ENCODE results near the gene ZNF555.
"Not testable (repeated sequence)": the region's sequence is repeated elsewhere in the genome, so short reads cannot be mapped to it uniquely, and the experiment has no call there.

Gene ZNF555

DNA sequence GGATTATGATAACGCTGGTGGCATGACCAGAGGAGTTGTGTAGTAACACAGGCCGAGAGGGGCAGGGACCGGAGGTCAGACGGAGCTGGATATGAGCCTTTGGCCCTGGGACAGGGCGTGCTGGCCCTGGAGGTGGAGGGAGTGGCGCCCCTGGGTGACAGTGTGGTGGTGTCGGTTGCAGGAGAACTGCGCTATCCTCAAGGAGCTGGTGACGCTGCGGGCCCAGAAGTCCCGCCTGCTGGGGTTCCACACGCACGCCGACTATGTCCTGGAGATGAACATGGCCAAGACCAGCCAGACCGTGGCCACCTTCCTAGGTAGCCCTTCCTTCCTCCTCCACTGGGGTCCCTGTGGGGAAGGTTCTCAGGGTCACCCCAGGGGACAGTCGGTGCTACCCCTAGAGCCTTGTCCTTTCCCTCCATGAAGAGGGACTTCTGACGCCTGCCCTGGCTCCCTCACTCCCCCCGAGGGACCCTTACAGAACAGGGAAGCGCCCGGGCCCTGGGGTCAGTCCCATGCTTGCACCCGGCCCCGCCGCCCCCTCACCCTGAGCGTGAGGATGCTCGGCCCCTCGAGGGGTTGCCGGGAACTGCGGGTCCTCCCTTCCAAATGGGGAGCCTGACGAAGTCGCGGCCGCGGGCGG lies 34.4 kb upstream of the ZNF555 start:
- in situ Hi-C loops (cut with MboI; ENCODE audit: low sequenced_read_pairs), result no loop called here

DNA sequence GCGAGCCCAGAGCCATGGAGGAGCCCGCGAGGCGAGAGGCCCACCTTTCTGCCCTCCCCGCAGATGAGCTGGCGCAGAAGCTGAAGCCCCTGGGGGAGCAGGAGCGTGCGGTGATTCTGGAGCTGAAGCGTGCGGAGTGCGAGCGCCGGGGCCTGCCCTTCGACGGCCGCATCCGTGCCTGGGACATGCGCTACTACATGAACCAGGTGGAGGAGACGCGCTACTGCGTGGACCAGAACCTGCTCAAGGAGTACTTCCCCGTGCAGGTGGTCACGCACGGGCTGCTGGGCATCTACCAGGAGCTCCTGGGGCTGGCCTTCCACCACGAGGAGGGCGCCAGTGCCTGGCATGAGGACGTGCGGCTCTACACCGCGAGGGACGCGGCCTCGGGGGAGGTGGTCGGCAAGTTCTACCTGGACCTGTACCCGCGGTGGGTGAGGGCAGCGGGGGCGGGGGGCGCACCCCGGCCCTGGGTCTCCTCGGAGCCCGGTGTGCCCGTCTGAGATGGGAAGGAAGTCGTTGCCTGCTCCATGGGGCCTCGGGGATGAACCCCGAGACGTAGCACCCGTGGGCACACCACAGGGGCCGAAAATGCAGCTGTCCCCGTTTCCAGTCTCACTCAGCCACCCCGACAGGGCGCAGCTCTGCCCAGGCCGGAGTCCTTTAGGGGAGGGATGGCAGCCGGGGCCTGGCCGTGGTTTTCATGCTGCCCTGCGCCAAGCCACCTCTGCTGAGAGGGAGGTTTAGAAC lies 33.7 kb upstream of the ZNF555 start:
- in situ Hi-C loops (cut with MboI; ENCODE audit: low sequenced_read_pairs), result no loop called here

DNA sequence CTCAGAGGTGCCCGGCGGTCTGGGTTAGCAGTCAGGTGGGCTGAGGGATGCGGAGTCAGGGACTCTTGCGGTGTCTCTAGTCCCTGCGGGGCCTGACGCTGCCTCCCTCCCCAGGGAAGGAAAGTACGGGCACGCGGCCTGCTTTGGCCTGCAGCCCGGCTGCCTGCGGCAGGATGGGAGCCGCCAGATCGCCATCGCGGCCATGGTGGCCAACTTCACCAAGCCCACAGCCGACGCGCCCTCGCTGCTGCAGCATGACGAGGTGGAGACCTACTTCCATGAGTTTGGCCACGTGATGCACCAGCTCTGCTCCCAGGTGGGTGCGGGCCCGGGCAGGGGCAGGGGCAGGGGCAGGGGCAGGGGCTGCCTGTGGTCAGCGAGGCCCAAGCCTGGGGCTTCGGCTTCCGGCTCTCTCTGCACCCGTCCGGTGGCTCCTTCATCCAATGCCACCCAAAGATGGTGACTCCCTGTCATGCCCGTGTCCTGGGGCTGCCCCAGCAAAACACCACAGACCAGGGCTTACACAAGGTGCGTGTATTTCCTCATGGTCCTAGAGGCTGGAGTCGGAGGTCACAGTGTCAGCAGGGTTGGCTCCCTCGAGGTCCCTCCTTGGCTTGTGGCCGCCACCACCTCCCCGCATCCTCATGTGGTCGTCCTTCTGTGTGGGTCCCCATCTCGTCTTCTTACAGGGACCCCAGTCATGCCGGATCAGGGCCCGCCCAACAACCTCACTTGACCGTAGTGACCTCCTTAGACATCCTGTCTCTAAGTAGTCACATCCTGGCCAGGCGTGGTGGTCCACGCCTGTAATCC lies 32.9 kb upstream of the ZNF555 start:
- in situ Hi-C loops (cut with MboI; ENCODE audit: low sequenced_read_pairs), result no loop called here

DNA sequence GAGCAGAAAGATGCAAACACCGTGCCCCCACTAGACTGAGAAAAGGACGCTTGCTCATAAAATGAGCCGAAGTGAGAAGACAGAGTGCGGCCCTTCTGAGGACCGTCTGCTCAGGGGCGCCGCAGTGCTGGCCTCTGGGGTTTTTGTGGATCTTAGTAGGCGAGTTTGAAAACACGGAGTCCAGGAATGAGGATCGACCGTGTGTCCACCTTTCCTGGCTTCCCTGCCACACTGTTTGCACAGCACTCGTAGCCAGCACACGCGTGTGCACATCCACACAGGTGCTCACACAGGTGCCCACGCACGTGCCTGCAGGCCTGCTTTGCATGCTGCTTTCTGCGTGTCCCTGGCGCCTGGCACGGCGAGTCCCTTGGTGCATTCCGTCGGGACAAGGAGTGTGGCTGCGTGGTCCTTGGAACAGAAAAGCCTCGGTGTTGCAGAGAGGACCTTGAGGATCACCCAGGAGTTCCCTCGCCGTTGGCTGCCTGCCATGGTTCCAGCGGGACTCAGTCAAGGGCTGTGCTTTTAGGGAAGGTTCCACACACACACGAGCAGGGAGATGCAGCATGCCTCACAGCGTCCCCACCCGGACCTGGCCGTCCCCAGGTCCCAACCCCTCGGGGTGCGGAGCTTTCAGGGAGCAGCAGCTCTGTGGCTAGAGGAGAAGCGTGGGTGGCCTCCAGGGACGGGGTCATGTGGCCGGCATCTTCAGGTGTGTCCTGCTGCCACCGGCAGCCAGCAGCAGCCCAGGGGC lies 31.7 kb upstream of the ZNF555 start:
- in situ Hi-C loops (cut with MboI; ENCODE audit: low sequenced_read_pairs), result no loop called here

DNA sequence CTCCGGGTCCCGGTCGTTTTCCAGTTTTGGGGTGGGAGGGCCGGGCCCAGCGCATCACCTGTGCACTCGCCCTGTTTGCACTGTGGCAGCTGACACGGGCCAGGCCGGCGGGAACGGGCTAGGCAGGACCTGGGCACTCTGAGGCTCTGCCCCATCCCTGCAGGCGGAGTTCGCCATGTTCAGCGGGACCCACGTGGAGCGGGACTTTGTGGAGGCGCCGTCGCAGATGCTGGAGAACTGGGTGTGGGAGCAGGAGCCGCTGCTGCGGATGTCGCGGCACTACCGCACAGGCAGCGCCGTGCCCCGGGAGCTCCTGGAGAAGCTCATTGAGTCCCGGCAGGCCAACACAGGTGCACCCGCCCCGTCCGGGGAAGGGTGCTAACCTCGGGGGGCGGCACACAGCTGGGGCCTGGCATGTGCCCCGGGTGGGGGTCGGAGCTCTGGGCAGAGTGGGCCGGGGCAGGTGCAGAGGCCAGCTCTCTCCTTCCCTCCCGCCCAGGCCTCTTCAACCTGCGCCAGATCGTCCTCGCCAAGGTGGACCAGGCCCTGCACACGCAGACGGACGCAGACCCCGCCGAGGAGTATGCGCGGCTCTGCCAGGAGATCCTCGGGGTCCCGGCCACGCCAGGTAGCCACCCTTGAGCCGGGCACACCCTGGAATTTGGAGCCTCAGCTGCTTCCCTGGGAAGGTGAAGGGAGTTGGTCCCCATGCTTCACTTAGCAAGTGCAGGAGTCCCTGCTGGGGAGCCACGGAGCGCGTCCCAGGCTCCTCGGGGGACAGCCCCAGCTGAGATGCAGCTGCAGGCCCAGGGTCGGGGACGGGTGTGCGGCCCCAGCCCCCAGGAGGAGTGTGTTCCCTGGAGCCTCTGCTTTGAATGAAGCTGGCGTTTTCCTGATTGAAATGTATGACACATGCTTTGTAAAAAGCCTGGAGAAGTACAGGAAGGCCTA lies 30.9 kb upstream of the ZNF555 start:
- in situ Hi-C loops (cut with MboI; ENCODE audit: low sequenced_read_pairs), result no loop called here

DNA sequence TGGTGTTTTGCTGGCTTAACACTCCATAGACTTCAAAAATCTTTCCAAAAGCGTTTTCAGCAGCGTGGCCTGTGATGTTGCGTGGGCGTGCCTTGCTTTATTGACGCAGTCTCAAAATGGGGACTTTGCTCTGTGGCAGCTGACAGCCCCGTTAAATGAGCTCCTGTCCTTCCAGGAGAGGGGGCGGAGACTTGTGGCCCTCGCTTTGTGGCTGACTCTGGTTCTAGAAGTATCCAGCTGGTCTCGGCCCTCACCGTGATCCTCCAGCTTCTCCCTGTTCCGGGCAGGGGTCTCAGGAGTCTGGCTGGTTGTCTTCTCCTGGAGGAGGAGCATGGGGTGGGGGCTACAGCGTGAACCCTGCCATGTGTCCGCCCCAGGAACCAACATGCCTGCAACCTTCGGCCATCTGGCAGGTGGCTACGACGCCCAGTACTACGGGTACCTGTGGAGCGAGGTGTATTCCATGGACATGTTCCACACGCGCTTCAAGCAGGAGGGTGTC lies 30.0 kb upstream of the ZNF555 start:
- in situ Hi-C loops (cut with MboI; ENCODE audit: low sequenced_read_pairs), result no loop called here

DNA sequence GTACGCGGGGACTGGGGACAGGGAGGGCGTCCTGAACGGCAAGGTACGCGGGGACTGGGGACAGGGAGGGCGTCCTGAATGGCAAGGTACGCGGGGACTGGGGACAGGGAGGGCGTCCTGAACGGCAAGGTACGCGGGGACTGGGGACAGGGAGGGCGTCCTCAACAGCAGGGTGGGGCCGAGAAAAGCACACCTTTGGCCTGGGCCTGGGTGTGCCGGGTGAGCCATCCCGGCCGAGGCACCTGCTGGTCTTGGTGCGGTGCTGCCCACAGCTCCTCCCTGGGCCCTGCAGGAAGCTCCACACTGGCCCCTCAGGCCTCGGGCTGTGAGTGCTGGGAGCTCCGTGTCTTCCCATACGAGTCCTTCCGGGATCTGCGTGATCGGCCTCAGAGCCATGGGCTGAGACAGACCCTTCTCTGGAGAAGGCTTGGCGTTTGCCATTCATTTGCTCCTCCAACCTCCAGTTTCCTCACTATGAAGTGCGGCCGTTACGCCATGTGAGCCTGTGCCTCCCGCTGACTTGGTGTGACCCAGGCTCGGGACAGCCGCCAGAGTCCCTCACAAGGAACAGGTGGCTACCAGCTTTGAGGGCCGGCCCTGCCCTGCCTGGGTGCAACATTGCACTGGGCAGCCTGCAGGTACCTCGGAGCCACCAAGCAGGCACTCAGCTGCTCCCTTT lies 29.4 kb upstream of the ZNF555 start:
- in situ Hi-C loops (cut with MboI; ENCODE audit: low sequenced_read_pairs), result no loop called here

DNA sequence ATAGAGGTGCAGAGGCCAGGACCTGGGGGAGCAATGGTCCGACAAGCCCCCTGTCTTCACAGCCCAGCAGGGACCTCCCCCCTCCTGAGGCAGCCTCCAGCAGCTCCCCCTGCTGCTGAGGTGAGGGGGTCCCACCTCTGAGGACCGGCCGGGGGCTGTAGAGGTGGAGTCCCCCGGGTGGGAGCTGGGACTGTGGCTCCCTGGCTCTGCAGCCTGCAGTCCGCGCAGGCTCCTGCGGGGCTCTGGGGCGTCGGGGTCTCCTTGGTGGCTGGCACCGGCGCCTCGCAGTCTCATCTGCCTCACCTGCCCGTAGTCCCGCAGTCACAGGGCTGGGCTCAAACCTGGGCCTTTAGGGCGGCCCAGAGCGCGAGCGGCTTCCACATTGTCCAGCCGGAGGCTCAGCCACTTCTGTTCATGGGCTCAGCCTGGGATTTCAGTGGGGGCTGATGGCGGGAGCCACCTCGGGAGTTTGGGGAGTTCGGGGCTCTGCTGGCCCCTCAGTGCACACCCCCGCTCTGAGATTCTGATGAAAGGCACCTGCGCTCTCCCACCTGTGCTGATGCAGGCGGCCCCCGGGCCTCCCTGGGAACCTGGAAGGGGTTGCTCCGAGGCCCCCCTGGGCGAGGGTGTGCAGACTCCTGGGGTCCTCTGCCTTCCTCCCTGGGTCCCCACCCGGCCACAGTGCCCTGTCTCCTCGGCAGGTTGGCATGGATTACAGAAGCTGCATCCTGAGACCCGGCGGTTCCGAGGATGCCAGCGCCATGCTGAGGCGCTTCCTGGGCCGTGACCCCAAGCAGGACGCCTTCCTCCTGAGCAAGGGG lies 28.7 kb upstream of the ZNF555 start:
- in situ Hi-C loops (cut with MboI; ENCODE audit: low sequenced_read_pairs), result no loop called here

DNA sequence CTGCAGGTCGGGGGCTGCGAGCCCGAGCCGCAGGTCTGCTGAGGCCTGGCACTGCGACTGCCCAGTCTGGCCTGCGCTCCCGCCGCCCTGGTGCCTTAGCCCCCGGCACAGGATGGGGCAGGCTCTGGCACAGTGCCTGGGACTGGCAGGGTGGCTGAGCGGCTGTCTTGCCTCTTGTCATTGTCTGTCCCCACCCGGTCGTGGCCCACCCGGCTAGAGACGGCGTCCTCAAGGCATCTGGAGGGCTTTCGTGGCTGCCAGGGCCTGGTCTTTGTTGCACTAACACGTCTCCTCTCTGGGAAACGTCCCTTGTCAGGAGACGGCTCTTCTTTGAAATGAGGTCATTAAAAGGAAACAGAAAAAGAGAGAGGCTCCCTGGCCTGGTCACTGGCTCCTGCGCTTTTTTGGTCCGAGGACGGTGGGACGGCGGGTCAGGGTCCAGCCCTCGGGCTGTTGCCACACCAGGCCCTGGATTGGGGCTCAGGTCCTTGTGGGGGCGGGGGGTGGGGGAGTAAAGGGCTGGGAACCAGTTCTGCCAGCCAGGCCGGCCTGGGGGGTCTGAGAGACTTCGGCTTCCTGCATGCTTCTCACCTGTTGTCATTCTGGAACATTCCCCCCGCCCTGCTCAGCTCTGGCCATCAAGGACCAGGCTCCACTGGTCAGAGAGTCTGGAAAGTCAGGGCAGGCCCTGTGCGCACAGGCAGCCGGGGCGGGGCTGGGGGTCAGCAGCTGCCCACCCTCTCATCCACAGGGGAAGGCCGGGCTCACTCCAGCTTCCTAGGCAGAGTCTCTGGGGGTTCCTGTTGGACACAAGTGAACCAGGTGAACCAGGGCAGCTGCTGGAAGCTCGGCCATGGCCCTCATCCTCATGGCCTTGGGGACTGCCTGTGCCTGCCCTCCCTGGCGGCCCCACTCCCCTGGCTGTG lies 27.8 kb upstream of the ZNF555 start:
- in situ Hi-C loops (cut with MboI; ENCODE audit: low sequenced_read_pairs), result no loop called here

DNA sequence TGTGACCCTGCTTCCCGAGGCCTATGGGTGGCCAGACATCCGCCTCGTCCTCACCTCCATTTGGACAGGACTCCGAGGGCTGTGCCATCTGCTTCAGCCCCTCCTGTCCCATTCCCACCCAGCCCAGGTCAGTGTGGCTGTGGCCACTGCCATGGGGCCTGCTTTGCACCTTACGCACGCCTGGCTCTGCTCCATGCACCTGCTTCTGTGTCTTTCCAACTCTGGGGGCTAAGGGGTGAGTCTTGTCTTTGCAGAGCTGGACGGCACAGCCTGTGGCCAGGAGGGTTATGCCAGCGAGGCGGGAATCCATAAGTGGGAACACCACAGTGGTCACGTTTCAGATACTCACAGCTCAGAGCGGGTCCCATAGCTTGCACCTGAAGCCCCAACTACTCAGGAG lies 26.8 kb upstream of the ZNF555 start:
- in situ Hi-C loops (cut with MboI; ENCODE audit: low sequenced_read_pairs), result no loop called here

DNA sequence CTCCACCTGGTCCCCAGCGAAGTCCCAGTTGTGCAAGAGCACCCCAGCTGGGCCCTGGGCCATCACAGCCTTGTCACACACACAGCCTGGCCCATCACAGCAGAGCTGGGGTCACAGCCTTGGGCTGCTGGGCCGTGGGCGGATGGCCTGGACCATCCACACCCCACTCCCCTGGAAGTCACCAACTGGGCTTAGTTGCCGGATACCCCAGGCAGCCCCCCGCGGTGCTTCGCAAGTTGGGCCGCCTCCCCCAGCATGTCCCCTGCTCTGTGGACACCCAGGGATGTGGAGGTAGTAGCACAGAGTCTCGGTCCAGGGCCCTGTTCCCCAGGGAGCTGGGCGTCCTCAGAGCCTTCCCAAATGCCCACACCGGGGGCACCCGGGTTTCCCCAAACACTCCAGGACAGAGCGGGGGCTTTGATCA lies 26.1 kb upstream of the ZNF555 start:
- in situ Hi-C loops (cut with MboI; ENCODE audit: low sequenced_read_pairs), result no loop called here

DNA sequence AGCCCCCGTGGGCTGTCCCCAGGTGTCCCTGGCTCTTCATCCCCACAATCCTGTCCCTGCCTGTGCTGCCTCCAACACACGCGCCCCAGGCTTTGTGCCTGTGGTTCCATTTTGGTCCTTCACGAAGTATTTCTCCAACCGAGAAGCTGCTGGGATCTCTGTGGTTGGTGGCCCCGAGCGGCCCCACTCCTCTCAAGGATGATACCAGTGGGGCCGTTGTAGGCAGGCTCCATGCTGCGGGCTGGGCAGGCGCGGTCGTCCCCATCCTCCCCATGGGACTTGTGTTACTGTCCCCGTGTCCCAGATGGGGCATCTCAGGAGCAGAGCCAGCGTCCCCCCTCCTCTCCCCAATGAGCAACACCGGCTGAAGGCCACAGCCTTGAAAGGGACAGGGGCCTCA lies 25.4 kb upstream of the ZNF555 start:
- in situ Hi-C loops (cut with MboI; ENCODE audit: low sequenced_read_pairs), result no loop called here

DNA sequence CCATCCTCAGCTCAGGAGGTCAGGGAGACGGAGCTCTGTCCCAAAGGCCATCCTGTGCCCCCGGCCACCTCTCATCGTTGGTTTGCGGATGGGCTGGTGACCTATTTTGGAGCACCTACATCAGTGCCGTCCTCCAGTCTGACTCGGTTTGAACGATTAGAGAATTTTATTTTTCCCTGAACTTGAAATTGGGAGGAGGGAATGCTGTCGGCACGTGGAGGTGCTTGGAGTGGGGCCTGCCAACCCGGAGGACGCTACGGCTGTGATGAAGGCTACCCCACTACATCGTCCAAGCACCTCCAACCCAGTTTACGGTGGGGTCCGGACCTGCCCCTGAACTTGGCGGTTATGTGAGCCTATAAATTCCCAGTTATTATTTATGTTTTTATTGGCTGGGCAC lies 24.6 kb upstream of the ZNF555 start:
- in situ Hi-C loops (cut with MboI; ENCODE audit: low sequenced_read_pairs), result no loop called here

DNA sequence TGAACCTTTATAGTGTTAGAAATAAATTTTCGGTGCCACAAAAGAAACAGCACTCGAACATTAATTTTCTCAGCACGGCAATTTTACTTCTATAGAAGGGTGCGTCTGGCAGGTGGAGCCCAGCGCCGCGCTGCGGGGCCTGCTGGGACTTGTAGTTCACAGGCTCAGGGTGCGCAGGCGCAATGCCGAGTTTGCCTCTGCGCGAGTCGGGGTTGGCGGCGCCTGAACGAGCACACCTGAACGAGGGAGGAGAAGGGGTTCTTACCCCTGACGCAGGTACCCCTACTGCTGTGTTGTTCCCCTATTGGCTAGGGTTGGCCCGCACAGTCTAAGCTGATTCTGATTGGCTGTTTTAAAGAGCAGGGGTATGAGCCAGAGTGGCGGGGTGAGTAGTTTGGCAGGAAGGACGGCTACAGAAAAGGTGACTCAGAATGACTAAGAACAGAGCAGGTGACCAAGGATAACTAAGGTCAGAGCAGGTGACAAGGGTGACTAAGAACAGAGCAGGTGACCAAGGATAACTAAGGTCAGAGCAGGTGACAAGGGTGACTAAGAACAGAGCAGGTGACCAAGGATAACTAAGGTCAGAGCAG lies 23.9 kb upstream of the ZNF555 start:
- in situ Hi-C loops (cut with MboI; ENCODE audit: low sequenced_read_pairs), result not testable (repeated sequence)

DNA sequence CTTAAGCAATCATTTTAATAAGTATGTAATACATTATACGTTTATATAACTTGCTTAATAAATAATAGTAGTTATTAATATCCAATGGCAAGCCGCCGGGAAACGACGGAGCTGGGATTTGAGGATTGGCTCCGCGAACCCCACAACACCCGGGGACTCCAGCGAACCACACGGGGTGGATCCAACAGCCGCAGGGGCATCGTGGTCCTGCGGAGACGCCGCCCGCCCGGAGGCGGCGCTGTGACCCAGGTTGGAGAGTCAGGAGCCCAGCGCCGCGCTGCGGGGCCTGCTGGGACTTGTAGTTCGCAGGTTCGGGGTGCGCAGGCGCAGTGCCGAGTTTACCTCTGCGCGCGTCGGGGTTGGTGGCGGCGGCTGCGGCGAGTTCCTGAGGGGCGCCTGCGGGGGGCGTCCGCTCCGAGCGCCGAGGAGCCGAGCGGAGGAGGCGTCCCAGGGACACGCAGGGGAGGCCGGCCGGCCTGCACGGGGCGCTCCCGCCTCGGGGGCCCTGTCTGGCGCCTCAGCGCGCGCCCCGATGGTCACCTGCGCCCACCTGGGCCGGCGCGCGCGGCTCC lies 21.6 kb upstream of the ZNF555 start, which contains the start of gene ZNF554:
Gene ZNF554 (plus strand): TSS at position 329 of the 572 bp plus-strand sequence. CDS start 204 bp downstream, at position 533.
- in situ Hi-C loops (cut with MboI; ENCODE audit: low sequenced_read_pairs), result no loop called here

DNA sequence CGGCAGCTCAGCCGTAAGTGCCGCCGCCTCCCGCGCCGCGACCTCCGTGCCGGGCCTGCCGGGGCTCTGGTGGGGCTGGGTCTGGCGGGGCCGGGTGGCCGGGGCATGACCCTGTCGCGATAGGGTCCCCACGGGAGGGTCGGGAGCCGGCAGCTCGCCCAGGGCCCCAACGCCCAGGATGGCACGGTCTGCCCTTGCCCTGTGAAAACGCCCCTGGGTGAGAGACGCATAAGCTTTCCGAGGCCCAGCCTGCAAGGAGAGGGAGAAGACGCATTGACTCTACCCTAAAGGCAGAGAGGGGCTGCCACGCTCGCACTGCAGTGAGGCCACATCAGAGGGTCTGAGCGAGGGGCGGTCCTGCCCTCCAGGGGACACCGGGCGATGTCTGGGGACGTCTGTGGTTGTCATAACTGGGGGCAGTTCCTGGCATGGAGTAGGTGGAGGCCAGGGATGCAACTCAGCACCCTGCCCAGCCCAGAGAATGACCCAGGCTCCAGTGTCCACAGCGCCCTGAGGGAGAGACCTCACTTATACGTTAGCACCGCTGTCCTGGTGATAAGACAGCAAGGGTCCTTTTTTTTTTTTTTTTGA lies 21.1 kb upstream of the ZNF555 start:
- in situ Hi-C loops (cut with MboI; ENCODE audit: low sequenced_read_pairs), result no loop called here
